ENCODE data around the gene QKI.

DNA sequence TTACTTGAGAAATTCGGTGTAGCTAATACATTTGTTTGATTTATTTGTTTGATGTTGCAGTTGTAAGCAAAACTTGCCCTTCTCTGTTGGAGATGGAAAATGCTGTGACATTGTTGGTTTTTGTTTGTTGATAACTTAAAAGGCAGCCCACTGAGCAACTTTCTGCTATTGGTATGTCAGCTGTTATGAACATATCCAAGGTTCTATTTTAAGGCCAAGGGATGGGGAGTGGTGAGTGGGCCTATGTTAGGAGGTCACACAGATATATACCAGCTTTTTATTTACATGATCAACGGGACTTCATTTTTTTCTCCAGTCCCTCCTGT lies 5.7 kb downstream of the QKI start:
- TF ChIP-seq, protein P1, sequence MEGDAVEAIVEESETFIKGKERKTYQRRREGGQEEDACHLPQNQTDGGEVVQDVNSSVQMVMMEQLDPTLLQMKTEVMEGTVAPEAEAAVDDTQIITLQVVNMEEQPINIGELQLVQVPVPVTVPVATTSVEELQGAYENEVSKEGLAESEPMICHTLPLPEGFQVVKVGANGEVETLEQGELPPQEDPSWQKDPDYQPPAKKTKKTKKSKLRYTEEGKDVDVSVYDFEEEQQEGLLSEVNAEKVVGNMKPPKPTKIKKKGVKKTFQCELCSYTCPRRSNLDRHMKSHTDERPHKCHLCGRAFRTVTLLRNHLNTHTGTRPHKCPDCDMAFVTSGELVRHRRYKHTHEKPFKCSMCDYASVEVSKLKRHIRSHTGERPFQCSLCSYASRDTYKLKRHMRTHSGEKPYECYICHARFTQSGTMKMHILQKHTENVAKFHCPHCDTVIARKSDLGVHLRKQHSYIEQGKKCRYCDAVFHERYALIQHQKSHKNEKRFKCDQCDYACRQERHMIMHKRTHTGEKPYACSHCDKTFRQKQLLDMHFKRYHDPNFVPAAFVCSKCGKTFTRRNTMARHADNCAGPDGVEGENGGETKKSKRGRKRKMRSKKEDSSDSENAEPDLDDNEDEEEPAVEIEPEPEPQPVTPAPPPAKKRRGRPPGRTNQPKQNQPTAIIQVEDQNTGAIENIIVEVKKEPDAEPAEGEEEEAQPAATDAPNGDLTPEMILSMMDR (IDR thresholded peaks at IDR 0.05) = no peak
- no peak for TF ChIP-seq POLR2A (IDR thresholded peaks at IDR 0.05)

Measured in breast epithelium (tissue), 3 donors.